ENCODE data around the gene ANXA2R.

GRCh38 chr5:43042626-43043399, 2.7 kb upstream of the ANXA2R start:
- no peak for TF ChIP-seq CTCF (IDR thresholded peaks at IDR 0.05)
- TF ChIP-seq EZH2 (IDR thresholded peaks at IDR 0.05; ENCODE audit: borderline replicate concordance, insufficient read depth, low read depth, low read length, poor library complexity, severe bottlenecking): no peak
